Measurements from ENCODE around the gene MSH6. TPM values are rescaled to one million over a fixed set of nuclear protein-coding genes. Genes with fewer than 3 reads are reported as not detected.

MSH6 gene
- total and polyA plus RNA-seq, 9 of the 15 experiments (the other 6 are each of a cell fraction or from before 2014, with no cell fraction given): 15.3 to 147 (median 80.5) TPM

GRCh38 chr2:47782671-47783485, at the start of gene MSH6 (continued):
- no peak for TF ChIP-seq JUND (IDR thresholded peaks at IDR 0.05; ENCODE audit: borderline replicate concordance, low read depth, low read length)
- TF ChIP-seq JUND (tag; IDR thresholded peaks at IDR 0.05; ENCODE audit: borderline replicate concordance, low read depth, low read length): no peak
- no peak for TF ChIP-seq POU5F1 (IDR thresholded peaks at IDR 0.05; ENCODE audit: borderline replicate concordance, low read depth, low read length, partially characterized antibody)
- TF ChIP-seq ZNF318 (IDR thresholded peaks at IDR 0.05; ENCODE audit: borderline replicate concordance in 1 of 2, low read depth in 1 of 2): no peak
- TF ChIP-seq PML (IDR thresholded peaks at IDR 0.05; ENCODE audit: low read length): no peak; the same call in 1 of the 2 replicates
- no peak for TF ChIP-seq ZFP30 (CRISPR knock-in tag; IDR thresholded peaks at IDR 0.05; ENCODE audit: borderline replicate concordance)
- TF ChIP-seq ZNF445 (CRISPR knock-in tag; IDR thresholded peaks at IDR 0.05; ENCODE audit: low read depth): no peak
- TF ChIP-seq DMBX1 (CRISPR knock-in tag; IDR thresholded peaks at IDR 0.05; ENCODE audit: borderline replicate concordance): no peak
- no peak for TF ChIP-seq ARNT (IDR thresholded peaks at IDR 0.05)
- no peak for TF ChIP-seq CBX3 (IDR thresholded peaks at IDR 0.05; ENCODE audit: borderline replicate concordance in 1 of 2, low read length in 2 of 2)
- no peak for TF ChIP-seq ZBTB34 (CRISPR knock-in tag; IDR thresholded peaks at IDR 0.05)
- TF ChIP-seq CHD1 (IDR thresholded peaks at IDR 0.05; ENCODE audit: low read length): peak; percentile 47
- TF ChIP-seq ZNF146 (CRISPR knock-in tag; IDR thresholded peaks at IDR 0.05; ENCODE audit: unreplicated experiment): no peak
- no peak for TF ChIP-seq E4F1 (CRISPR knock-in tag; IDR thresholded peaks at IDR 0.05; ENCODE audit: borderline replicate concordance)
